ENCODE measurements around the gene LSAMP.
"Not testable (repeated sequence)": the region's sequence is repeated elsewhere in the genome, so short reads cannot be mapped to it uniquely, and the experiment has no call there.

Gene LSAMP

DNA sequence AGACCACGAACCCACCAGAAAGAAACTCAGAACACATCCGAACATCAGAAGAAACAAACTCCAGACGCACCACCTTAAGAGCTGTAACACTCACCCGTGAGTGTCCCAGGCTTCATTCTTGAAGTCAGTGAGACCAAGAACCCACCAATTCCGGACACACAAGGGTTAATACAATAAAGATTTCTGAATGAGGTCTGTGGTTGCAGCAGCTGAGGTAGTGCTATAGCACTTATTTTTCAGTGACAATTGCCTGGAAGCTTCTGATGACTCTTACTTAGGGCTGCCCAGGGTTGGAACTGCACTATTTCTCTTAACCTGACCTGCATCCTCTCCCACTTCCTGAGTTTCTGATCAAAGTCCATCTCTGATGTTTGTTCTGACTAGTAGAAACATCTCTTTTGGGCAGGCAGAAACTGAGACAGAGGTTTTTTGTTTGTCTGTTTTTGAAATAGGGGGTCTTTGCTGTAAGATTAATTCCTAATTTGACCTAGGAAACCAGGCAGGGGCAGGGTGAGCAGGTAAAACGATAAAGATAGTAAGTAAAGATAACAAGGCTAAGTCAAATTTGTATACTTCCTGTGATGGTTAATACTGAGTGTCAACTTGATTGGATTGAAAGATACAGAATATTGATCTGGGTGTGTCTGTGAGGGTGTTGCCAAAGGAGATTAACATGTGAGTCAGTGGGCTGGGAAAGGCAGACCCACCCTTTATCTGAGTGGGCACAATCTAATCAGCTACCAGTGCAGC, 652.9 kb downstream of the LSAMP start:
- no peak for DNase-seq (ENCODE audit: low spot score)

DNA sequence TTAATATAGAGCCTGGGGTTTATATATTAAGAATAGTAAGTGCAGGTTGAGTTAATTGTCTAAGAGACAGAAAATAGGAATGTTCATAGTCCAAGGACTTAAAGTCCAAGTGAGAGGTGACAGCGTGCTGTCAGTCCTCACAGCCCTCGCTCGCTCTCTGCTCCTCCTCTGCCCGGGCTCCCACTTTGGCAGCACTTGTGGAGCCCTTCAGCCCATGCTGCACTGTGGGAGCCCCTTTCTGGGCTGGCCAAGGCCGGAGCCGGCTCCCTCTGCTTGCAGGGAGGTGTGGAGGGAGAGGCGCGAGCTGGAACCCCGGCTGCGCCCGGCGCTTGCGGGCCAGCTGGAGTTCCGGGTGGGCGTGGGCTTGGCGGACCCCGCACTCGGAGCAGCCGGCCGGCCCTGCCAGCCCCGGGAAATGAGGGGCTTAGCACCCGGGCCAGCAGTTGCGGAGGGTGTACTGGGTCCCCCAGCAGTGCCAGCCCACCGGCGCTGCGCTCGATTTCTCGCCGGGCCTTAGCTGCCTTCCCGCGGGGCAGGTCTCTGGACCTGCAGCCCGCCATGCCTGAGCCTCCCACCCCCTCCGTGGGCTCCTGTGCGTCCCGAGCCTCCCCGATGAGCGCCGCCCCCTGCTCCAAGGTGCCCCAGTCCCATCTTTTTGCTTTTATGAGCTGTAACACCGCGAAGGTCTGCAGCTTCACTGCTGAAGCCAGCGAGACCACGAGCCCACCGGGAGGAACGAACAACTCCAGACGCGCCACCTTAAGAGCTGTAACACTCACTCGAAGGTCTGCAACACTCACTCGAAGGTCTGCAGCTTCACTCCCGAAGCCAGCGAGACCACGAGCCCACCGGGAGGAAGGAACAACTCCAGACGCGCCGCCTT, 653.8 kb downstream of the LSAMP start:
- not testable (repeated sequence) for DNase-seq (ENCODE audit: low spot score)

- DNase-seq (ENCODE audit: low spot score) = peak; percentile 85
Observed at GRCh38 chr3:115790759-115791158, 654.5 kb downstream of the LSAMP start.

DNA sequence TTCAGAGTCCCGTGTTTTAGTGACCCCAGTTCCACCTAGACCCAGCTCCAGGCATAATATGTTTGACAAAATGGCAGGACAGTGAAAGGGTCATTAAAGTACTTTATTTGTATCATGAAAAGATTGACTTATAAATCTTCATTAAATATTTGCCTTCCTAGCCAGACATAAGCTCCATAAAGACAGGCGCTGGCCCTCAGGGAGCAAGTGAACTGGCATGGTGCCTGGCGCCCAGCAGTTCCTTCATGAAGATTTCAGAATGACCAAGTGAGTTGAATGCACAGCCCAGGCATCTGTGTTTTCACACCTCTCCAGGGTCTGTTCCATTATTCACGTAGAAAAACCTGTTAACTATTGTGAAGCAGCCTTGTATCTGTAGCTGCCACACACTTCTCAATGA, 655.8 kb downstream of the LSAMP start:
- DNase-seq (ENCODE audit: low spot score) = no peak

- DNase-seq (ENCODE audit: low spot score) = peak; percentile 67
Observed at GRCh38 chr3:115788921-115789470, 656.3 kb downstream of the LSAMP start.

DNA sequence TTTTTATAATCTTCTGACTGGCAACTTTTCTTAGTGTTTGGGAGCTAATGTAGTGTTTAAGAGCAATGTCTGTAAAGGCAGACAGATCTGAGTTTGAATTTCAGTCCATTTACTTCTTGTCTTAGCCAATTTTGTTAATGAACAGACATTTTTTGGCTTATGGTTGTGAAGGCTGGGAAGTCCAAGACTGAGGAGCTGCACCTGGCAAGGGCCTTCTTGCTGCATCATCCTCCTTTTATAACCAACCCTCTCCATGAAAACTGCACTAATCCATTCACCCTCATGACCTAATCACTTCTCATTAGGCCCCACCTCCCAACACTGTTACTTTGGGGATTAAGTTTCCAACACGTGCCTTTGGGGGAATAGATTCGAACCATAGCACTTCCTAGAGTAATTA, 657.5 kb downstream of the LSAMP start:
- no peak for DNase-seq (ENCODE audit: low spot score)

GRCh38 chr3:115785782-115786181, 659.5 kb downstream of the LSAMP start:
- DNase-seq (ENCODE audit: low spot score) = no peak

DNA sequence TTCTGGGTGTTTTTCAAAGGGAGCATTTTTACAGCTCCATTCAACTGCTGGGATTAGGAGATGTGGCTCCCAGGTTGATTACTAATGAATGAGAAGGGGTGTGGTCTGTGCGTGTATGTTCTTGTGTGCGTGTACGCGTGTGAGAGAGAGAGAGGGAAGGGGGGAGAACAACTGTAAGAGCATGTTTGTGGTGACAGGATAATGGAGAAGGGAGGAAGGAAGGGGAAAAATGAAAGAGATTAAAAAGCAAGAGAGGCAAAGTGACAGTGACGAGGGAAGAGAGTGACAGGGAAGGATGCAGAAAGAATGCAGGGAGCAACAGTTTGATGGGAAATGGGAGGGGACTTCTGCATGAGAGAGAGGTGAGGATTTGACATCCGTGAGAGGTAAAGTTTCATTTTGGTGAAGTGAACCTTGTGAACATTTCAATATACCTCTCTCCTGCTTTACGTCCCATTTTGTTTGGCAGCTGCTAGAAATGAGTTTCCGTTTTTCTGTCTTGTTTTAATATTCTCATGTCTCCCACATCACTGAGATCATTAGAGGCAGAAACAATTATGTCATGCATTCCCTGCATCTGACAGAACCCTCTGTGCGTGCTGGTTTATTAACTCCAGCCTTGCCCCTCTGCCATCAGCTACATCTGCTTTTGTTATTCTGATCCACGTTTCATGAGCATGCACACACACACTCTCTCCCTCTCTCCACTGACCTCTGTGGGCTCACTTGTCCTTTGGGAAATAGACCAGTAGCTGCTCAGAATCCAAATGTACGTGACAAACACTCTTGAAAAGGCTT, 660.3 kb downstream of the LSAMP start:
- DNase-seq (ENCODE audit: low spot score) = peak; percentile 54

DNA sequence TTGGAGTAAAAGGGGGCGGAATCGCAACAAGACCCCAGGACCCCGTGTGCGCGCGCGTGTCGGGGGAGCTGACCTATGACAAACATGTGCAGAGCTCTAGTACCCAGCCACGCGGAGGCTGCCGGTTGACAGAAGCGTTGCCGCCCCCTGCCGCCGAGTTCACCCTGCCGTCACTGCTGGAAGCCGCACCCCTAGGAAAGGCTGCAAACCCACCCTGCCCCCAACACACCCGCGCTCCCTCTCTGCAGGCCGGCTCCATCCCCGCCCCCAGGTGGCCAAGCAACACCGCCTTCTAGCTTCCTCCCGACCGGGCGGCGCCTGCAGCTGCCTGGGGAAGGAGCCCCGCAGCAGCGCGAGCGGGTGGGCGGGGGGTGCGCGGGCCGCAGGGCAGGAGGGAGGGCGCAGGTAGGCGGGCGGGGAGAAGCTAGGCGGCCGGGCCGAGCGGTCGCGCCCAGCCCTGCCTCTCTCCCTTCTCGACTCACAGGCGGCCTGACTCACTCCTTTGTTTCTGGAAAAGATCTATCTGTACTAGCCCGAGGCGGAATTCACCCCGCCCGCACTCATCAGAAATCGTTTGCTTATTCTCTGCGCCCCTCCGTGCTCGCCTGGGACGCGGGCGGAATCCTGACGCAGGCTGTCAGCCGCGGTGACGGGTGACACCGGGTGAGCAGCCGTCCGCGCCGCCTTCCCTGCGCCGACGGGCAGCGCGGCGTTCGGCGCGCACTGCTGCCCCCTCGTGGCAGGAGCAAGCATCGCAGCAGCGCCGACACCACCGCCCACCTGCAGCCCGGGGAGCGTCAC, 661.1 kb downstream of the LSAMP start:
- peak; percentile 91 for DNase-seq (ENCODE audit: low spot score)

DNA sequence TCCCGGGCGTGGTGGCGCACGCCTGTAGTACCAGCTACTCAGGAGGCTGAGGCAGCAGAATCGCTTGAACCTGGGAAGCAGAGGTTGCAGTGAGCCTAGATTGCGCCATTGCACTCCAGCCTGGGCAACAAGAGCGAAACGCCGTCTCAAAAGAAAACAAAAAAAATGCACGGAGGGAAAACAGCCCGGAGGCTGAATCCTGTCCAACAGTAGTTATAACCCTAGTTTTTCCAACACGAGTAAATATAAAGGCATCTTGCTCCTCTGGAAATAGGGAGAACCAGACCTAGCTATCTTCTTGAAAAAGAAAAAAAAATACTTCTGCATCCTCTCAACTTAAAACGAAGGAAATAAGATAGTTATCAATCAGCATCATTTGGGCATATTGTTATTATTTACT, 661.9 kb downstream of the LSAMP start:
- DNase-seq (ENCODE audit: low spot score) = not testable (repeated sequence)

- DNase-seq (ENCODE audit: low spot score) = no peak
Observed at GRCh38 chr3:115779011-115779410, 666.3 kb downstream of the LSAMP start.

DNA sequence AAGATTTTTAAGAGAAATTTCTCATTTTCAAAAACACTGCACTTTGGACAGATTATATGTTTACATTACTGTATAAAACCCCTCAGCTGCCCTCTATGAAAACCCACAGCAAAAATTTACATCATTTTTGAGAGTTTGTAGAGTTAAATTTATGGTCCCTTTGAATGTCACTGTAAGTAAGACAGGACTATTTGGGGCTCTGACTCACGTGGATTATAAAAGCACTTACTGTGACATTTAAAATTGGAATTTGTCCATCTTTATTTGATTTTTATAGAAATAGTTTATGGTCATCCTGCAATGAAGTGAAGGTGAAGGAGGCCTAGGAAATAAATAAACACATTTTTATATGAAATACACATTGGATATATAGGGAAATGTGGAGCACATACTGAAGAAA, 672.3 kb downstream of the LSAMP start:
- DNase-seq (ENCODE audit: low spot score) = no peak

GRCh38 chr3:115768661-115769060, 676.6 kb downstream of the LSAMP start:
- no peak for DNase-seq (ENCODE audit: low spot score)

DNA sequence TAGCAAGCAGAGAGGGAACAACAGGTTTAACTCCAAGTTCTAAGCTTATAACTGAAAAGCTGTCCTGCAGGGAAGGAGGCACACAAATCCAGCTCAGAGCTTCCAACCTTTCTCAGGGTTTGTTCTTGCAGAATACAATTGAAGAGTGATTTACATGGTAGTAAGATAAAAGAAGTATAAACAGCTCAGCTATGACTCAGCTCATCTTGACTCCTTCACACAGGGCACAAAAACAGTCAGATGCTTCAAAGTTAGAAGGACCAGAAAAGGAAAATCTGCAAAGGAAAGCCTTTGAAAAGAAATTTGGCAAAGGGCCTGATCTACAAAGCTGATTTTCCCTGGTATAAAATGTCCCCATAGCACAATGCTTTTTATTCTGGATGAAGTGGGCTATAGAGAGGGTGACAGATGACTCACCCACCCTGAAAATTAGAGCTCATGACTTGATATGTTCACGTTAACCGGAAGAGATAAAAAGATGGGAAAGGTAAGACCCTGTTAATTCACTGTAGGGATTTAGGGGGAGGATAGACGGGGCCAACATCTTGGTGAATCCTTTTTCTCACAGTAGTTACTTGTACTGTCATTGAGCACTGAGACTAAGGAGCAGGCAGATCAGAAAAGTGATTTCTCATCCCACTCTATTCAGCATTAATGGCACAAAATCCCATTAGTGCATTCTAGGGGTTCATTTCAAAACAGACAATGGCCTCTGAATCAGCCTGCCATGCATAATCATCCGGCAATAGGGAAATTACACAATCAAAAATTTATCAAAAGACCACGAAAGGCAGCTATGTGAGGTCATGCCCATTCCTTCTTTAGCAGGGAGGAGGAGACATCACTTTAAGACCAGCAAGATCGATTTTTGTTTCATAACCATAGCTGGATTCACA, 678.5 kb downstream of the LSAMP start:
- DNase-seq (ENCODE audit: low spot score) = no peak

DNA sequence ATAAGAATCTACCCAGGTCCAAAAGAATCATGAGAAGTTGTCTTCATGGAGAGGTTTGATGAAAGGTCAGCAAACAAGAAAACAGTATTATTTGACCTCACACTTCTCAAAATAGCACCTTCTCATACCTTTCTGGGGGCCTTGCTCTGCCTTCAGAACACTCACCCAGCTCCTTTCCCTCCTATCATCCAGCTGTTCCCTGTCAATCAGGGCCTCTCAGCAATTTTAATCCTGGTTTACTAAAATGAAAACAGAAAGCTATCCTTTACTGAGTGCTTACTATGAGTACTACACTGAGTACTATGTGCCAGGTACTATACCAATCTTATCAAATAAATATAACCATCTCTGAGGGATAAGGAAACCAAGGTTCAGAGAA, 683.4 kb downstream of the LSAMP start:
- DNase-seq (ENCODE audit: low spot score) = no peak

DNA sequence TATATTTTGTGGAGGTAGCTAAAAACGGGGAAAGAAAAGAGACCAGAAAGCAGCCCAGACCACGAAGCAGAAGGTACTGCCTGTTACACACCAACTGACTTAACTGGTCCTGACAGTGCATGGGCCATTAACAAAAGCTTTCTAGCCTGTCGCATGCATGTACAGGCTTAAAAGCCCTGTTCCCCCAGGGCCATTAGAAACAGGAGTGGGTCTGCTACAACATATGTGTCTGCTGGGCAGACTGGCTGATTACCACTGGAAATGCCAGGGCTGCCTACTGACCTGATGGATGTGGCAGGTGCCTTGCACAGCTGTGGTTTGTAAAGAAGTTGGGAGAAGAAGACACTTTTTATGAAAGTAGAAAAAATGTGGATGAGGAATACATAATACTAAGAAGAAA, 684.6 kb downstream of the LSAMP start:
- DNase-seq (ENCODE audit: low spot score) = no peak

- no peak for DNase-seq (ENCODE audit: low spot score)
Observed at GRCh38 chr3:115758076-115758763, 687.1 kb downstream of the LSAMP start.

GRCh38 chr3:115752978-115753377, 692.3 kb downstream of the LSAMP start:
- DNase-seq (ENCODE audit: low spot score) = not testable (repeated sequence)
